Embryonic facial prominence (tissue), 1 donor: ENCODE measurements around the gene MRPL10.

Experiments
- DNase-seq: peaks from one replicate; pipeline ENCODE4 v3.0.0-alpha.2; 2016; ENCODE audit errors: extremely low spot score

Gene MRPL10

GRCh38 chr17:47840001-47840741, 8.8 kb upstream of the MRPL10 start:
- no peak for DNase-seq

GRCh38 chr17:47839071-47839470, 7.7 kb upstream of the MRPL10 start:
- no peak for DNase-seq

- DNase-seq, result no peak
Observed at GRCh38 chr17:47838636-47839035, 7.3 kb upstream of the MRPL10 start.

GRCh38 chr17:47837401-47838039, 6.2 kb upstream of the MRPL10 start:
- DNase-seq, result no peak

GRCh38 chr17:47836601-47837000, 5.3 kb upstream of the MRPL10 start:
- no peak for DNase-seq

GRCh38 chr17:47834756-47835155, 3.4 kb upstream of the MRPL10 start:
- no peak for DNase-seq

- no peak for DNase-seq
Observed at GRCh38 chr17:47831934-47832327, 590 bp upstream of the MRPL10 start.

- DNase-seq, result no peak
Observed at GRCh38 chr17:47830396-47831002, 842 bp downstream of the MRPL10 start.

GRCh38 chr17:47829870-47830269, 1.5 kb downstream of the MRPL10 start:
- no peak for DNase-seq

GRCh38 chr17:47823519-47823918, 7.8 kb downstream of the MRPL10 start:
- no peak for DNase-seq

- no peak for DNase-seq
Observed at GRCh38 chr17:47822785-47823184, 8.6 kb downstream of the MRPL10 start.

- peak; percentile 46 for DNase-seq
Observed at GRCh38 chr17:47821424-47822391, 9.6 kb downstream of the MRPL10 start, which contains the start of gene OSBPL7. OSBPL7 (minus strand) TSS chr17:47821794; CDS start chr17:47820278, 1,516 bp downstream.

- DNase-seq, result no peak
Observed at GRCh38 chr17:47821031-47821423, 10.3 kb downstream of the MRPL10 start.

GRCh38 chr17:47820033-47820789, 11.1 kb downstream of the MRPL10 start:
- no peak for DNase-seq

- no peak for DNase-seq
Observed at GRCh38 chr17:47819475-47819874, 11.9 kb downstream of the MRPL10 start.

- no peak for DNase-seq
Observed at GRCh38 chr17:47818002-47818695, 13.2 kb downstream of the MRPL10 start.

- DNase-seq, result no peak
Observed at GRCh38 chr17:47816947-47817346, 14.4 kb downstream of the MRPL10 start.

- no peak for DNase-seq
Observed at GRCh38 chr17:47816111-47816735, 15.1 kb downstream of the MRPL10 start.

GRCh38 chr17:47815106-47815918, 16.0 kb downstream of the MRPL10 start:
- no peak for DNase-seq
